Measurements from ENCODE around the gene STK40.

DNA sequence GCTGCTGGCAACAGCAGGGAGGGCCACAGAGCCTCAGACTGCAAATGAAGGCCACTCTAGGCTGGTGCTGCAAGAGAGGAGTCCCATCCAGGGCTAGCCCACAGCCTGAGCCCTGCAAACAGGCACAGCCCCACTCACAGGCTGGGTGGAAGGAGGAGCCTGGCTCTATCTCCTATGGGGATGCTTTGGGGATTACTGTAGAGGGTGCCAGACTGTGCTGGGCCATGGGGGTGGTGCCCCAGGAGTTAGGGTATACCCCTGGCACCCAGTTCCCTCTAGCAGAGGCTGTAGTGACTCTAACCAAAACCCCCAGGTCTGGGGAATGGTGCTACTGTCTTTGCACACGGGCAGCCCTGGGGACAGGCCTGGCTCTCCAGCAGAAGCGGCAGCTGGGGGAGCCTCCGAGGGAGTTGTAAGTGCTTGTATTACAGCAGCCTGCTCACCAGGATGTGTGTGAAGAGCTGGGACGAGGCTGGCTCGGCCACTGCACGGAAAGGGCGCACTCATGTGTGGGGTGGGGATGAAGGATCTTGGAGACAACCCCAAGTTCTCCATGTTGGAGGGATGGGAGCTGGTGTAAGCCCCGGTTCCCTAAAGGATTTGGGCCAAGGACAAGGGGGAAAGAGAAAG lies 38.9 kb downstream of the STK40 start:
- TF ChIP-seq, protein P1, sequence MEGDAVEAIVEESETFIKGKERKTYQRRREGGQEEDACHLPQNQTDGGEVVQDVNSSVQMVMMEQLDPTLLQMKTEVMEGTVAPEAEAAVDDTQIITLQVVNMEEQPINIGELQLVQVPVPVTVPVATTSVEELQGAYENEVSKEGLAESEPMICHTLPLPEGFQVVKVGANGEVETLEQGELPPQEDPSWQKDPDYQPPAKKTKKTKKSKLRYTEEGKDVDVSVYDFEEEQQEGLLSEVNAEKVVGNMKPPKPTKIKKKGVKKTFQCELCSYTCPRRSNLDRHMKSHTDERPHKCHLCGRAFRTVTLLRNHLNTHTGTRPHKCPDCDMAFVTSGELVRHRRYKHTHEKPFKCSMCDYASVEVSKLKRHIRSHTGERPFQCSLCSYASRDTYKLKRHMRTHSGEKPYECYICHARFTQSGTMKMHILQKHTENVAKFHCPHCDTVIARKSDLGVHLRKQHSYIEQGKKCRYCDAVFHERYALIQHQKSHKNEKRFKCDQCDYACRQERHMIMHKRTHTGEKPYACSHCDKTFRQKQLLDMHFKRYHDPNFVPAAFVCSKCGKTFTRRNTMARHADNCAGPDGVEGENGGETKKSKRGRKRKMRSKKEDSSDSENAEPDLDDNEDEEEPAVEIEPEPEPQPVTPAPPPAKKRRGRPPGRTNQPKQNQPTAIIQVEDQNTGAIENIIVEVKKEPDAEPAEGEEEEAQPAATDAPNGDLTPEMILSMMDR (IDR thresholded peaks at IDR 0.05) = no peak
- TF ChIP-seq POLR2AphosphoS5 (IDR thresholded peaks at IDR 0.05; ENCODE audit: low read depth, low read length) (no peak), SIN3A (IDR thresholded peaks at IDR 0.05; ENCODE audit: borderline replicate concordance, insufficient read depth, low read depth, low read length) (no peak)
- TF ChIP-seq, protein P2, sequence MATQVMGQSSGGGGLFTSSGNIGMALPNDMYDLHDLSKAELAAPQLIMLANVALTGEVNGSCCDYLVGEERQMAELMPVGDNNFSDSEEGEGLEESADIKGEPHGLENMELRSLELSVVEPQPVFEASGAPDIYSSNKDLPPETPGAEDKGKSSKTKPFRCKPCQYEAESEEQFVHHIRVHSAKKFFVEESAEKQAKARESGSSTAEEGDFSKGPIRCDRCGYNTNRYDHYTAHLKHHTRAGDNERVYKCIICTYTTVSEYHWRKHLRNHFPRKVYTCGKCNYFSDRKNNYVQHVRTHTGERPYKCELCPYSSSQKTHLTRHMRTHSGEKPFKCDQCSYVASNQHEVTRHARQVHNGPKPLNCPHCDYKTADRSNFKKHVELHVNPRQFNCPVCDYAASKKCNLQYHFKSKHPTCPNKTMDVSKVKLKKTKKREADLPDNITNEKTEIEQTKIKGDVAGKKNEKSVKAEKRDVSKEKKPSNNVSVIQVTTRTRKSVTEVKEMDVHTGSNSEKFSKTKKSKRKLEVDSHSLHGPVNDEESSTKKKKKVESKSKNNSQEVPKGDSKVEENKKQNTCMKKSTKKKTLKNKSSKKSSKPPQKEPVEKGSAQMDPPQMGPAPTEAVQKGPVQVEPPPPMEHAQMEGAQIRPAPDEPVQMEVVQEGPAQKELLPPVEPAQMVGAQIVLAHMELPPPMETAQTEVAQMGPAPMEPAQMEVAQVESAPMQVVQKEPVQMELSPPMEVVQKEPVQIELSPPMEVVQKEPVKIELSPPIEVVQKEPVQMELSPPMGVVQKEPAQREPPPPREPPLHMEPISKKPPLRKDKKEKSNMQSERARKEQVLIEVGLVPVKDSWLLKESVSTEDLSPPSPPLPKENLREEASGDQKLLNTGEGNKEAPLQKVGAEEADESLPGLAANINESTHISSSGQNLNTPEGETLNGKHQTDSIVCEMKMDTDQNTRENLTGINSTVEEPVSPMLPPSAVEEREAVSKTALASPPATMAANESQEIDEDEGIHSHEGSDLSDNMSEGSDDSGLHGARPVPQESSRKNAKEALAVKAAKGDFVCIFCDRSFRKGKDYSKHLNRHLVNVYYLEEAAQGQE (IDR thresholded peaks at IDR 0.05; ENCODE audit: insufficient read depth in 1 of 2, low read depth in 2 of 2, low read length in 1 of 2) = no peak

Data from Panc1 (cell line).